SK-N-MC (cell line): ENCODE measurements around the gene GUCY1A2.

Source experiments
- EZH2 ChIP-seq: fragments of 200-600 bp; sonication (generic); IDR thresholded peaks from one replicate; pipeline ENCODE4 v1.6.1; 2017; ENCODE audit warnings: antibody characterized with exemption
- POLR2AphosphoS5 ChIP-seq: IDR thresholded peaks from 2 replicates; pipeline ENCODE4 v1.6.1; 2012; ENCODE audit warnings: mild to moderate bottlenecking, low read depth, low read length, borderline replicate concordance

GRCh38 chr11:106959800-106960199 is 58.5 kb downstream of the GUCY1A2 start:
- TF ChIP-seq POLR2AphosphoS5 (no peak), EZH2 (no peak)
